Iris pigment epithelial cell (primary cell): Measurements from ENCODE around the gene ATP13A3.

Experiments used
- DNase-seq: peaks from one replicate; pipeline ENCODE4 v3.0.0-alpha.2; 2011; ENCODE audit warnings: low read depth

ATP13A3 gene

DNA sequence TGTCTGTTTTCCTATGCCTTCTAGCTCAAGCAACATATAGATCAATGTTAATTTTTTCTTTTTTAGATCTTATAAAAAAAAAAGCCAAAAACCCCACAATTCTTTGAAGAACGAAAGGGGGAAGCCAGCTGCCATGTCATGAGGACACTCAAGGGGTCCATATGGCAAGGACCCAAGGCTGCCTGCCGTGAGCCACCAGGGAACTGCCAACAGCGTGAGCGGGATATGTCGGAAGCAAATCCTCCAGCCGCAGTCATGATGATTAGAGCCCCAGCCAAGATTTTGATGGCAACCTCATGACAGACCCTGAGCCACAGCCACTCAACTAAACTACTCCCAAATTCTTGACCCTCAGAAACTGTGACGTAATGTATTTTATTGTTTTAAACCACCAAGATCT, 94.2 kb downstream of the ATP13A3 start:
- DNase-seq, result no peak

DNA sequence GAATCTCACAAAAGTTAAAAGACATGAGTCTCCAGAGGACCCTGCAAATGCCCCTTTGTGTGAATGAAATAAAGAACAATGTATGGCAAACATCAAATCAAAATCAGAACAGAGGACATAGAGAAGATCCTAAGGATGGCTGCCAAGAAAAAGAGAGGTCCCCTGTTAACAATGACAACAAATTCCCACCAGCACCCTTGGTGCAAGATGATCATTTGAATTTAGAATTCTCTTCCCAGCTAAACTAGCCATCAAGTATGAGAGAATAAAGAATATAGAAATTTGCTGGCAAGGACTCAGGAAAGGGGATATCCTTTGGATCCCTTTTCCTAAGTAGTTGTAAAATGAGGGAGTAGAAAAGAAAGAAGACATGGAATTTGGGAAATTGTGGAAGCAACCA, 96.0 kb downstream of the ATP13A3 start:
- no peak for DNase-seq

- no peak for DNase-seq
These were observed 97.5 kb downstream of the ATP13A3 start for GRCh38 chr3:194389269-194389668.

- no peak for DNase-seq
These were observed 98.8 kb downstream of the ATP13A3 start for GRCh38 chr3:194387926-194388418.

DNA sequence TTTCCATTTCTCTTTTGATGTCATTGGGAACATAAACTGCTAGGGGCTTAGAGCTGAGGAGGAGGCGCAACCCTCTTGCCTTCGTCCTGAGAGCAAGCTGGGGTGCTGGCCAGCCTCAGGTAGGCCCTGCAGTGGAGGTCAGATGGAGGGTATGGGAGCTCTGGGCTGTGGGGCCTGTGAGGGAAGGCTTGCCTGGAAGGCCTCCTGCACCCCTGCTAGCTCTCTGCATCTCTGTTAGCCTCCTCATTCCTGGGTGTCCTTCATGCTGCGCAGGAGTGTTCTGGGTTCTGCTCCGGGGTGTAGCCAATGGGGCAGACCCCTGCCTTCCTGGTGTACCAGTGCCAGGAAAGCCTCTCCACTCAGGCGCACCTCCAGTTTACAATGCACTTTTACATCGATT, 99.5 kb downstream of the ATP13A3 start:
- DNase-seq, result no peak

DNA sequence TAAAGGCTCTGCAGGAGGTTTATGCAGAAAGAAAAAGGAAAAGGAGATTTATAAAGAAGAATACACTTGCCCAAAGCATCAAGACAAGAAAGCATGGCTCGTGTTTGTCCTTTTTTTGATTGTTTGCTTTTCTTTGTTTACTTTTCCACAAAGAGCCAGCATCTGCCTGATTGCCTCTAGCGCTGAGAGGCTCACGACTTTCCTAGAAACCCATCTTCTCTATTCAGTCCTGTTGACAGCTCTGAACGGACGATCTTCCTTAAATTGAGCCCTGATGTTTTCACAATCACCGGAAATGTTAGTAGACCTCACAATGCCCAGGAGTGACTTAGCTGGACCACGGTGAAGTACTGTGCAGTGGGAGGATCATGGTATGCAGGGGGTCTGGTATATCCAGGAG, 100.2 kb downstream of the ATP13A3 start:
- DNase-seq, result no peak

DNA sequence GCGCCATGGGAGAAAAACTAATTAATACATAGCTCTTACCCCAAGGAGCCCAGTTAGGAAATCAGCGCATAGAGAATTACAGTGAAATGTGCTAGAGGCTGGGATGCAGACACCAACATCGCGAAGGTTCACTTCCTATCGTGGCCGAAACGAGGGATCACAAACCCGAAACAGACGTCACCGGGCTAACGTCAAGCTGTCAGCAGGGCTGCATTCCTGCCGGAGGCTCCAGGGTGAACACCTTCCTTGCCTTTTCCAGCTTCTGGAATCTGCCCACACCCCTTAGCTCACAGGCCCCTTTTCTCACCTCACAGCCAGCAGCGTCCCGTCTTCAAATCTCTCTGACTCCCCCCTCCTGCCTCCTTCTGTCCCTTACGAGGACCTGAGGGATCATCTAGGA, 100.7 kb downstream of the ATP13A3 start:
- DNase-seq, result no peak

DNA sequence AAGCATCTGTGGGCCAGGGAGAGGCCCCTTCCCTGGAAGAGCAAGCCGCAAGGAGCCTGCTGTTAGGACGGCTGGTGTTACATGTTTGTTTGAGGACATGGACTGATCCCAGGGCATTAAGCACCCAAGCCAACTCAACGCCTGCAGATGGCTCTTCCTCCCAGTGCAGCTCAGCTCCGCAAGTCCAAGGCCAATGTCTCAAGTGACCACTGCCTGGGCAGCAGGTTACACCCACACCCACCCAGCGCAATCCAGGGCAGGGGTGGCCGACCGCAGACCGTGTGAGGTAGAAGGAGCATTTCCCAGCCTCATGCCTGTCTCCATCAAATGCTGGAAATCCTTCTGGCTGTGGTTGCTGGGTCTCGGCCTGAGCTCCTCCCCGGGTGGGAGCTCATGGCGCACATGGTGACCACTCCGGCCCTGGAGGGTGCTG, 102.2 kb downstream of the ATP13A3 start:
- no peak for DNase-seq

GRCh38 chr3:194384156-194384555, 102.6 kb downstream of the ATP13A3 start:
- DNase-seq, result no peak

- no peak for DNase-seq
These were observed 103.4 kb downstream of the ATP13A3 start for GRCh38 chr3:194383276-194383940.

- no peak for DNase-seq
These were observed 103.9 kb downstream of the ATP13A3 start for GRCh38 chr3:194382892-194383223.

DNA sequence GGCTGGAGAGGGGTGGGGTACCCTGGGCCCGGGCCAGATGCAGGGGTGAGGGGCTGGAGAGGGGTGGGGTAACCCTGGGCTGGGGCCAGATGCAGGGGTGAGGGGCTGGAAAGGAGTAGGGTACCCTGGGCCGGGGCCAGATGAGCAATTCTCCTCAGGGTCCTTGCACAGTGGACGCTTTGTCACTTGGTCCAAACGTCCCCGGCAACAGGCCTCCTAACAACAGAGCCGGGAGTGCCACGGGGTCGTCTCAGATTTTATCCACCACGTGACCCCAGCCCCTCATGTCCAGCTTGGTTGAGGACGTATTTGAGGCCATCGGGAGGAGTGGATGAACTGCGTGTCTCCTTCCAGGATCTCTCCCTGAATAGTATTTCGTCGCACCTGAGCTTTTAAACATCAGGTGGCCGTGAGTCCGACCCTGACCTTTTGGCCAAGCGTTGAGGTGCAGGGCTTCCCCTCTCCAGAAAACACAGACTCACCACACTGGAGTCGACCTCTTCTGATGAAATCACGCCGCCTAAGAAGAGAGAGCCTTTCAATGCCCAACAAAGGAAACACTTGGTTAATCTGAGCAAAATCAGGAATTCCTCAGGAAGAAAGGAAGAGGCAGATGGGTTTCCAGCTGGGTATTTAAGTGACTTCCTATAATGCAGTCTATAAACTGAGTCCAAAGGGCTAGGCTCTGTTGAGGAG, 104.5 kb downstream of the ATP13A3 start:
- DNase-seq, result no peak

- DNase-seq, result no peak
These were observed 105.3 kb downstream of the ATP13A3 start for GRCh38 chr3:194381460-194381875.

- no peak for DNase-seq
These were observed 106.5 kb downstream of the ATP13A3 start for GRCh38 chr3:194380326-194380725.

- DNase-seq, result no peak
These were observed 107.2 kb downstream of the ATP13A3 start for GRCh38 chr3:194379651-194380050.

DNA sequence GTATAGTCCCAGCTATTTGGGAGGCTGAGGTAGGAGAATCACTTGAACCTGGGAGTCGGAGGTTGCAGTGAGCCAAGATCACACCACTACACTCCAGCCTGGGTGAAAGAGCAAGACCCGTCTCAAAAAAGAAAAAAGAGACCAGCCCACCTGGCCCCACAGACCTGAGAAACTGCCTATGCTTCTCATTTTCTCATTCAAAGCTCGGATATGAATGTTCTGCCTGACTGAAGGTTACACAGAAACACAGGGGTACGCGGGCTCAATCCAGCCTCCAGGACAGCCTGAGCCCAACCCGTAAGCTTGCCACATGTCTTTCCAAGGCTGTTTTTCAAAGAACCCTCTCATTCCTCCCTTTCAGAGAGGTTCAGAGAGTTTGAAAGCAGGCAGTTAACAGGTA, 107.6 kb downstream of the ATP13A3 start:
- no peak for DNase-seq

DNA sequence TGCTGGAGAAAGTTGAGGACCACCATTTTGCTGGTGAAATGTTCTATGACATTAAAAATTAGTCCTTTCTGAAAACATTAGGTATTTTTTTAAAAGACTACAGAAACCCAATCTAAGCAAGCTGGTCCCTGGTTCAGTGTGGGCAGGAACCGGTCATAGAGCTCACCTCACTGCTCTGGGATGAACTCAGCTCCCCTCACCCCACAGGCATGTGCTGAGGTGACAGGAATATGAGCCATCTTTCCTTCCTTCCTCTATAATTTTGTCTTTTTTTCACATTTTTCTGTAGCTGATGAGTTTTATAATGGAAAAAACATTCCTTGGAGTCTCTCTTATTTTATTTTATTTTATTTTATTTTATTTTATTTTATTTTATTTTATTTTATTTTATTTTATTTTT, 109.1 kb downstream of the ATP13A3 start:
- DNase-seq, result no peak

- no peak for DNase-seq
These were observed 110.6 kb downstream of the ATP13A3 start for GRCh38 chr3:194376241-194376560.

DNA sequence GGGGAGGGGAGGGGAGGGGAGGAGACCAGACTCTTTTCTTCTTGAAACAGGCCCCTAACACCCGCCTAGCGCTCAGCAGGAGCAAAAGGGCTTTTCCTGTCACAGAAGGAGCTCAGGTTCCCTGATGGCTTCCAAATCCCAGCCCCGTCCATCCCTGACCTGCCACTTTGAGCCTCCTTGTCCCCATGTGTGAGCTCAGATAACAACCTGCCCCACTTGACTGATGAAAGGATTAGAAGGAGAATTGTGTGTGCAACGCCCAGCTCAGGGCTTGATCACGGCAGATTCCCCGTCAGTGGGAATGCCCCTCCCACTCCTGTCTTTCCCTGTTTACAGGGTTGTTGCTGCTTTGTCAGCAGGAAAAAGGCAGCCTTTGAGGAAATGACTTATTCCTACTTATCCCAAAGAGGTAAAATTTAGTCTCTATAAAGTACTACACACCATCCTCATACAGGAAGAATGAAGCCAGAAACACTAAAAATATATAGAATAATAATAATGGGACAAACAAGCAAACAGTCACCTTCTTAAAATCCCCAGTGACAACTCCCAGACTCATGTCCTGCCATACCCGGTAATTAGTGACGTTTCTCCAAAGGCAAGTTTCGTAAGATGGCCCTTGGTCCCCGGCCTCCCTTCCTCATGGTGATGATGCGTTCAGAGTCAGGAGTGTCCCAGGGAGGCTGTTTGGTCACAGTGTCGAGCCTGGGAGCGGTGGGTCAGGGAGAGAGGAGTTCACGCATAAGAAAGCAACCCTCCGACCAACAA, 111.1 kb downstream of the ATP13A3 start:
- DNase-seq, result no peak

DNA sequence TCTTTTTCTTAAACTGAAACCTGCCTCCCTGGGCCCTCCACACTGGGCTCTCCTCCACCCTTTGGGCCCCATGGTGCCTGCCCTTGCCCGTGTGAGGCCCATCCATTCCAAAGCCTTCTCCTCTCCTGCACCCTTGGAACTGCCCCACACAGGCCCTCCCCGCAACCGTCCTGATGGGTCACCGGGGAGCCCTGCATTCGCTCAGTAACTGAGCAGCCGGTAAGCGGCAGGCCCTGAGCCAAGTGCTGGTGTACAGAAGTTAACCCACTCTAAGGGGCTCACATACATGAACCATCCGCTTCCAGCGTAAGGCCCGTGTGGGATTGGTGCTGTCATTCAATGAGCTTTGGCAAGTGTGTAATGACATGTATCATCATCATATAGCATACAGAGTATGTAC, 111.9 kb downstream of the ATP13A3 start:
- no peak for DNase-seq

- no peak for DNase-seq
These were observed 112.9 kb downstream of the ATP13A3 start for GRCh38 chr3:194373899-194374298.

GRCh38 chr3:194373028-194373427, 113.8 kb downstream of the ATP13A3 start:
- no peak for DNase-seq

- DNase-seq, result no peak
These were observed 116.0 kb downstream of the ATP13A3 start for GRCh38 chr3:194370753-194371152.
